NCI-H82 treated with DMSO at 0.1 percent for 48 hours (cell line): Measurements from ENCODE around the gene ARHGAP28.
A peak's percentile ranks its signal among the peaks of the same experiment; 100 is the strongest.
"Not testable (repeated sequence)": the region's sequence is repeated elsewhere in the genome, so short reads cannot be mapped to it uniquely, and the experiment has no call there.

Source experiments
- DNase-seq: peaks from one replicate; lab custom pipeline; 2025; ENCODE audit not compliant: unreplicated experiment; lab: John Stamatoyannopoulos, UW

Gene ARHGAP28

DNA sequence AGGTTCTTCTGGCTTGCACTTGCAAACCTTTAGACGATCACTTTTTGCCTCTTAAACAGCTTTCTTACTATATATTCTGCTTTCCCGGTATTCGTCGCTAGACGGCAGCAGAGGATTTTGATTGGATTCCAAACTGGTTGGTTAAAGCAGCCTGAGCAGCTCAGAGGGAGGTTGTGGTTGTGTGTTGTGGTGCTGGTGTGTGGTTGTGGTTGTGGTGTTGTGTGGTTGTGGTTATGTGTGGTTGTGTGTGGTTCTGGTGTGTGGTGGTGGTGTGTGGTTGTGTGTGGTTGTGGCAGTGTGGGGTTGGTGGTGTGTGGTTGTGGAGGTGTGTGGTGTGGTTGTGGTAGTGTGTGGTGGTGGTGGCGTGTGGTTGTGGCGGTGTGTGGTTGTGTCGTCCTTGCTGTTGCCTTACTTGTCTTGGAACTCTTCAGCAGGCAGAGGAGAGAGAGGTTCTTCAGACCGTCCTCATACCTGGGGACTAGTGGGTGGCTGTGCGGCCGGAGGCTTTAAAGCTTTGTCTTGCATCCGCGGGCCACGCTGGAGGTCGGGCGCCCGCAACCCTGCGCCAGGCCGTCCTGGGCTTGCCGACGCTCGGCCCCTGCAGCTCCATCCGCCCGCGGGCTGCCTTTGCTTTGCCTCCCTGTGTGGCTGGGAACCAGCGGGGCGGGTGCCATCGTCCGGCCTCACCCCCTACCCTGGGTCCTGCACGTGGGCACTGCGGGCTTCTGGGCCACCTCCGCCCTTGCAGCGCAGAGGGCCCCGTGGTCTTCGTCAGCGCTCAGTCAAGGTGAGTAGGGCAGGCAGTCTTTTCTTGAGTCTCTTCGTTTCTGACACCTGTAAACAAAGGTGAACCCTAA, 190.8 kb downstream of the ARHGAP28 start:
- DNase-seq: peak; percentile 60

- DNase-seq: no peak
Measured at GRCh38 chr18:6921571-6921970, 192.1 kb downstream of the ARHGAP28 start.

GRCh38 chr18:6923220-6923619, 193.7 kb downstream of the ARHGAP28 start:
- DNase-seq: no peak

- DNase-seq: no peak
Measured at GRCh38 chr18:6927153-6927552, 197.6 kb downstream of the ARHGAP28 start.

DNA sequence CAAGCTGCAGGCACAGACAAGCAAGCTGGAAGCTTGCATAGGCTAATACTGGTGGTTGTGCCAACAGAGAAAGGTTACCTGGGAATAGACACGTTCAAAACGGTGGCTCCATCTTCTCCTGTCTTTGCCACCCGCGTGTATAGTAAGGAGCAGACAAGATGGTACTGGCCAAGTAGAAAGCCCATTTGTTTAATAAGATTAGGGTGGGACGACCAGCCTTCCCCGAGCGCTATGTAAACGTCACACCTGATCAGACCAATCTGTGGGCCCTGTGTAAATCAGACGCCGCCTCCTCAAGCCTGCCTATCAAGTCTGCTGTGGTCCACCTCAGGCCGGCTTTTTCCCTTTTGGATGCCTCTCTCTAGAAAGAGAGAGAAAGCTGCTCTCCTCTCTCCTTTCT, 198.8 kb downstream of the ARHGAP28 start:
- DNase-seq: peak; percentile 78

DNA sequence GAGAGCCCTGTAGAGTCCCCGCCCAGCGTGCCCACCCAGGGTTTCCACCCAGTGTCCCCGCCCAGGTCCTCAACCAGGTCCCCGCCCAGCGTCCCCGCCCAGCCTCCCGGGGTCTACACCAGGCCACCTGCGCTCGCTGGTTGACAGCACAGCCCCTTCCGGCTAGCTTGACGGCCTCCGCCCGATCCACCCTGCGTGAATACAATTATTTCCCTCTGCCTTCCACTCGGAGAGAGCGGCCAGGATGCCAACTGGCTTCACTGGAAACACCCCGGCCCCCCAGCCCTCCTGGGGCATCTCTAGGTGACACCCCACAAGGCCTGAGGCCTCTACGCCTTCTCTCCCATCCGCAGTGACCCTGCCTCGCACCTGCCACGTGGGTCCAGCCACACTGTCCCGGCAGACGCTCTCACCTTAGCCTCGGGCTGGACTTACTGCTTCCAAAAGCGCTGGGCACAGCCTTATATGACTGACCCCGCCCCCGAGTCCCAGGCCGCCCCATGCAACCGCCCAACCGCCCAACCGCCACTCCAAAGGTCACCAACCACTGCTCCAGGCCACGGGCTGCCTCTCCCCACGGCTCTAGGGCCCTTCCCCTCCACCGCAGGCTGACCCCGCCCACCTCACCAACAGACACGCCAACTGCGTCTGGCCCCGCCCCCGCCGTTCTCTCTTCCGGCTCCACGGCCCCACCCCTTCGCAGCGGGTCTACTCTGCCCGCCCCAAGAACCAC, 200.0 kb downstream of the ARHGAP28 start:
- no peak for DNase-seq

DNA sequence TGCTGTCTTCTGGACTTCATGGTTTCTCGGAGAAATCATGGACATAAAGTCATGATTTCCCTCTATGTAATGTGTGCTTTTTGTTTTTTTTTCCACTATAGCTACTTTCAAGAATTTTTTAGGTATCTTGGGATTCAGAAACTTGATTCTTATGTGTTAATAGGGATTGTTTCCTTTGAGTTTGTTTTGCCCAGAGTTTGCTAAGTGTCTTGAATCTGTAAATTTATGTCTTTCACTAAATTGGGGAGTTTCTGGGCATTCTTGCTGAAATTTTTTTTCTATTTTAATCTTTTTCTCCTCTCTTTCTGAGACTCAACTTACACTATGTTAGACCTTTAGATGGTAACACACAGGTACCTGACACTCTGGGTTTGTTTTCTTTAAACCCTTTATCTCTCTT, 205.3 kb downstream of the ARHGAP28 start:
- DNase-seq: no peak

- DNase-seq: no peak
Measured at GRCh38 chr18:6938003-6938402, 208.5 kb downstream of the ARHGAP28 start.

GRCh38 chr18:6938403-6938802, 208.9 kb downstream of the ARHGAP28 start:
- DNase-seq: not testable (repeated sequence)

GRCh38 chr18:6939972-6940371, 210.5 kb downstream of the ARHGAP28 start:
- DNase-seq: no peak

DNA sequence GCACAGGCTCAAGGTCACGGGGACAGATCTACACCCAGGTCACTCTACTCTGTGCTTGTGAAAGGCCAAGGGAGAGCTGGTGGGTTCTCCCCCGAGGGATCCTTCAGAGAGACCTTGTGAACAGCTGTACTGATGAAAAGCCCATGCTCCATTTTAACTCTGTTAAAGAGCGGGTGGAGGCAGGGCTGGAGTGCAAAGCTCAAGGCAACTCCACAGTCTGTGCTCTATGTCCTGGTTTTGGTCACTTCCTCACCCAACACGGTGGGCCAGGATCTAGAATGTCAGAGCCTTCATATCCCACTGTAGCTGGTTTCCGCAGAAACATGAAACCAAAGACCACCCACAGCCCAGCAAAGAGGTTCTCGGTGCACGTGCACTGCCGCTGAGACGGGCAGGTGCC, 210.9 kb downstream of the ARHGAP28 start:
- no peak for DNase-seq

GRCh38 chr18:6941996-6942395, 212.5 kb downstream of the ARHGAP28 start:
- no peak for DNase-seq

GRCh38 chr18:6942742-6943141, 213.2 kb downstream of the ARHGAP28 start:
- no peak for DNase-seq

- no peak for DNase-seq
Measured at GRCh38 chr18:6943143-6943542, 213.6 kb downstream of the ARHGAP28 start.

- DNase-seq: no peak
Measured at GRCh38 chr18:6947338-6948030, 218.0 kb downstream of the ARHGAP28 start.

DNA sequence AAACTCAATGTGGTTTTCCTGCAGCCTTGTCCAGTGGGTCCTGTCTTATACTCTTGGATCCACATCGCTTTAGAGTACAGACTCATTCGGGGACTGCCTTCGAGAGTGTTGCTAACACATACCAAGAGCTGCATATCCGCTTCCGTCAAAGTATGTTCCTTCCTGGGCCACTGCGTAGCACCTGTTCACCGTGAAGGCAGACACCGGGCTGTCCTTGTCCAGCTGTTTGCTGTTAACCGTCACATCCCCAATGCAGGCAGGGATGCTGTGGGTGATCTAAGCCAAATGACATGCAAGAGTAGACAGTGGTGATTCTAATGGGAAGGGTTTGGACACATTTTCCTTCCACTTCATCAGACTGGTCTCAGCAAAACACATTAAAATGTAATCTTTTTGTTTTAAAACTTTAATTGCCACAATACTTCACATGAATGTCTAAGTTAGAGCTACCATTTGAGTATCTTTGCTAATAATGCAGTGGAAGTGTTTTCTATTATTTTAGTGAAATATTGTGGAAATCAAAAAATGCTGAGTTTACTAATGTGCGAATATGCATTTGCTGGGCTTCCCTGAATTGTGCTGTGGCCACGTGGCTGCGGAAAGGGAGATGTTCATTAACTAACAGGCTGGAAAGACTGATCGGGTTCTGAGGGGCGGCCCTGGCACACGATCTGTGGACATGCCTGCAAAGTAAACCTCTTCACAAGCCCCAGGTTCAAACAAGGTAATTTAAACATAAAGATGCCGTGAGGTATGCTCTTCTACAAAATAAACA, 219.0 kb downstream of the ARHGAP28 start:
- no peak for DNase-seq

DNA sequence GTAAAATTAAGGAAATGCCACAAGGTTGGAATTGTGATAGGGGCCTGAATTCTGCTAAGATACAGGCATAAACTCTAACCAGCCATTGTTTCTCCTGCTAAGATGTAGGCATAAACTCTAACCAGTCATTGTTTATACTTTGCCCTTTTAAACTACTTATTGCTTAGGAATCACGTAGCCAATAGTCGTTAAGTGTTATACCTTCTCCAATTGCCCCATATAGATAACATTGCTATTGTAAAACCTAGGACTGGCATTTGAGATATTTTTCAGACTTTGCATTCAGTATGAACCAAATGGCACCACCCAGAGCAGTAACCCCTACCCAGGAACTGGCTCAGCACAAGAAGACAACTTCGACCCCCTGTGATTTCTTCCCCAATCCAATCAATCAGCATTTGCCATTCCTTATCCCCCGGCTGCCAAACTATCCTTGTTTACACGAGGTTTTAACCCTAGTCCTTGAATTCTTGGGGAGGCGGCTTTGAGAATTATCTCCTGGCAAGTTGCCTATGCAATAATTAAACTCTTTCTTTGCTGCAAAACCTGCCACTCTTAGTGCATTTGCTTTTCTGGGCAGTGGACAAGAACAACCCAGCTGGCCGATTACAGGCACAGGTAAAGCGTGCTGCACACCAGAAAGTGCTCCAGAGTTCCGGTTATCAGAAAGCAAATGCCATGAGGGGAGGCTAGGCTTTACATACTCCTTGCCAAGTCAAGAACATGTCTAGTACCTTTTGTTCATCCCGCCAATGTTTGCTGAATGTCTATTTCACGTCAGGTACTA, 220.5 kb downstream of the ARHGAP28 start:
- peak; percentile 35 for DNase-seq

- peak; percentile 0 for DNase-seq
Measured at GRCh38 chr18:6950641-6951040, 221.1 kb downstream of the ARHGAP28 start.

GRCh38 chr18:6951336-6952090, 222.0 kb downstream of the ARHGAP28 start:
- no peak for DNase-seq
